Measurements from ENCODE around the gene CAVIN3. TPM values are rescaled to one million over a fixed set of nuclear protein-coding genes. Genes with fewer than 3 reads are reported as not detected.

CAVIN3 gene
- total and polyA plus RNA-seq, 2 donors (not counting 3 experiments of a cell fraction or from before 2014, with no cell fraction given), result 153 to 241 TPM

- no peaks in the 10 kb centered on the region for H3K79me2 ChIP-seq (ENCODE audit: control insufficient read depth, insufficient read depth, low read length)
- BruUV-seq (replicated peaks), result no TSS peak
- intact Hi-C loops (cut with micrococcal nuclease), result no loop called here
These were observed 15.0 kb downstream of the CAVIN3 start for GRCh38 chr11:6305297-6305696.

More at GRCh38 chr11:6305297-6305696, 15.0 kb downstream of the CAVIN3 start:
- Histone ChIP-seq H3K9me1 (replicated peaks; ENCODE audit: control insufficient read depth, extremely low read depth, insufficient read depth, low read length) (no peaks in the 10 kb centered on the region), H3K9me3 (replicated peaks; ENCODE audit: control insufficient read depth, insufficient read depth, low read length) (no peaks in the 10 kb centered on the region), H3K4me1 (ENCODE audit: control insufficient read depth, extremely low read depth, insufficient read depth, low read length) (no peaks in the 10 kb centered on the region), H3K36me3 (ENCODE audit: control insufficient read depth in 2 of 2, extremely low read depth in 1 of 2, insufficient read depth in 2 of 2, low read length in 2 of 2) (no peaks in the 10 kb centered on the region), H3K27me3 (ENCODE audit: control insufficient read depth in 2 of 2, insufficient read depth in 2 of 2, low read length in 2 of 2) (peaks cover 13 to 29% of the 10 kb centered on the region in 2 experiments), H4K20me1 (replicated peaks; ENCODE audit: control insufficient read depth, extremely low read depth, insufficient read depth, low read length) (no peaks in the 10 kb centered on the region), H3K4me3 (replicated peaks in 1 of 3; ENCODE audit: insufficient read depth in 1 of 3, low read depth in 1 of 3, low read length in 3 of 3) (no peak overlapping the region), H3K27ac (ENCODE audit: insufficient read depth, low read depth, low read length) (no peak overlapping the region), H3K4me2 (ENCODE audit: insufficient read depth, low read length) (no peak overlapping the region), H3K9ac (replicated peaks; ENCODE audit: extremely low read depth, insufficient read depth, low read length) (no peak overlapping the region), H2AFZ (ENCODE audit: low read depth, low read length) (no peak overlapping the region)
- TF ChIP-seq GATA2 (IDR thresholded peaks at IDR 0.05; ENCODE audit: insufficient read depth, insufficient read length, low read depth, low read length), result no peak
- TF ChIP-seq MYC (IDR thresholded peaks at IDR 0.05; ENCODE audit: low read depth, low read length), result no peak
- no peak for TF ChIP-seq POLR2AphosphoS5 (IDR thresholded peaks at IDR 0.05; ENCODE audit: insufficient read depth, low read depth, low read length)
- TF ChIP-seq EZH2 (IDR thresholded peaks at IDR 0.05; ENCODE audit: borderline replicate concordance, low read depth, low read length, severe bottlenecking), result no peak
- no peak for TF ChIP-seq MAX (IDR thresholded peaks at IDR 0.05; ENCODE audit: insufficient read depth, insufficient read length)
- TF ChIP-seq CTCF (IDR thresholded peaks at IDR 0.05; ENCODE audit: extremely low read depth in 1 of 2, insufficient read depth in 1 of 2, low read depth in 1 of 2, low read length in 2 of 2), result no peak
- no peak for TF ChIP-seq JUN (IDR thresholded peaks at IDR 0.05; ENCODE audit: borderline replicate concordance, insufficient read depth, insufficient read length, low read depth)
- TF ChIP-seq FOS (IDR thresholded peaks at IDR 0.05; ENCODE audit: borderline replicate concordance, insufficient read depth, low read length), result no peak
- TF ChIP-seq POLR2A (IDR thresholded peaks at IDR 0.05; ENCODE audit: low read depth, low read length), result no peak
- no peak for DNase-seq (ENCODE audit: low read depth, low spot score)
- ChIA-PET CTCF (interaction anchor here (0.9 to 3.9 kb wide), 11 partner anchors 7 to 282 kb away, joined by 3 to 24 read pairs (median 7); no protein-coding TSS in a partner anchor), POLR2A (no interaction called here)
- FAIRE-seq, result no peak
- dilution Hi-C loops (cut with MboI; ENCODE audit: extremely low pct_ligation_motif_present, low sequenced_read_pairs), result no loop called here
